SK-N-SH (cell line): ENCODE measurements around the gene AGL.

ENCODE experiments used
- CTCF ChIP-seq: fragments of 200-600 bp; sonication (generic); IDR thresholded peaks from 2 replicates; pipeline ENCODE4 v1.6.1; 2017; ENCODE audit warnings: antibody characterized with exemption, mild to moderate bottlenecking, moderate library complexity
- ELF1 ChIP-seq: IDR thresholded peaks from 2 replicates; pipeline ENCODE4 v1.4.0; 2012
- POLR2AphosphoS5 ChIP-seq: IDR thresholded peaks from 2 replicates; pipeline ENCODE4 v1.6.1; 2012; ENCODE audit warnings: low read depth, low read length
- SMC3 ChIP-seq: IDR thresholded peaks from 2 replicates; pipeline ENCODE4 v1.6.1; 2012; ENCODE audit warnings: low read depth, low read length, improper control_type of control experiment
- TCF12 ChIP-seq: IDR thresholded peaks from 2 replicates; pipeline ENCODE4 v1.4.0; 2012

DNA sequence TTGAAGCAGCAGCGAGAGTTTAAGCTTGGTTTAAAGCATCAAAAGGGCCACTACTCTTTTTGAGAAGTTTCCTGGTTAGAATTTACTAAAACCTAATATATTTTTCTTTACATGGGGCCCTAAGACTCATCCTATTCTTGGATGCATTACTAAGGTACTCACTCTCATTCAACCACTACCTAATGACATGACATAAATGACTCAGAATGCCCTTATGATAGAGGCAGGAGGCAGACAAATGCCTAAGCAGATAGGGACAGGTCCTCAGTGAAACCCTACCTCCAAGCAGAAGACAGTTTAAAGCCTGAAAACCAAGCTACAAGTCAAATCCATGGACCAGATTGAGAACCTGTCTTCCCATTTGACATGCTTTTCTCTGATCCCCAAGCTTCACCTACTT, 85.4 kb downstream of the AGL start:
- no peak for TF ChIP-seq ELF1
- TF ChIP-seq SMC3: no peak
- TF ChIP-seq TCF12: no peak
- TF ChIP-seq POLR2AphosphoS5: no peak
- no peak for TF ChIP-seq CTCF
